Measurements from ENCODE around the gene RERE. TPM values are rescaled to one million over a fixed set of nuclear protein-coding genes. Genes with fewer than 3 reads are reported as not detected.

The RERE gene
- polyA plus RNA-seq, 1 experiment = 14.3 TPM

DNA sequence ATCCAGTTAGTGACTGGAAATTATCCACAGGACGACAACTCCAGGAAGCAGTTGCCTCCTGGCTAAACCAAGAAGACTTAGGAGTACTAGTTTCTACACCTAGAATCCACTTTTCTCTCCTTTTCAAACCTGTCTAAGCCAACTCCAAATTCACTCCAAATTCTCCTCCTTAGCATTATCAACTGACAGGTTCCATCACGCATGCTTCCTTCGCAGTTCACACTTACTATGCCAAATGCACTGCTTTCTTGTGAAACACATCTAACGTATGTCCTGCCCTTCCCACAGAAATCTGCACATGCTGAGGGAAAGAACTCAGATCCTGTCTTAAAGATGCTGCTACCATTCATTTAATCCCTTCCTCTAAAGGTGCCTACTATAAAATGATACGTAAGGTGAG is 225.9 kb downstream of the RERE start:
- H3K27me3 ChIP-seq (ENCODE audit: control insufficient read depth, insufficient read depth, low read length) = no peaks in the 10 kb centered on the region
- H3K4me3 ChIP-seq (ENCODE audit: low read depth, low read length) = no peak overlapping the region
- ChIA-PET CTCF (no interaction called here), POLR2A (no interaction called here)
- TF ChIP-seq, protein P1, sequence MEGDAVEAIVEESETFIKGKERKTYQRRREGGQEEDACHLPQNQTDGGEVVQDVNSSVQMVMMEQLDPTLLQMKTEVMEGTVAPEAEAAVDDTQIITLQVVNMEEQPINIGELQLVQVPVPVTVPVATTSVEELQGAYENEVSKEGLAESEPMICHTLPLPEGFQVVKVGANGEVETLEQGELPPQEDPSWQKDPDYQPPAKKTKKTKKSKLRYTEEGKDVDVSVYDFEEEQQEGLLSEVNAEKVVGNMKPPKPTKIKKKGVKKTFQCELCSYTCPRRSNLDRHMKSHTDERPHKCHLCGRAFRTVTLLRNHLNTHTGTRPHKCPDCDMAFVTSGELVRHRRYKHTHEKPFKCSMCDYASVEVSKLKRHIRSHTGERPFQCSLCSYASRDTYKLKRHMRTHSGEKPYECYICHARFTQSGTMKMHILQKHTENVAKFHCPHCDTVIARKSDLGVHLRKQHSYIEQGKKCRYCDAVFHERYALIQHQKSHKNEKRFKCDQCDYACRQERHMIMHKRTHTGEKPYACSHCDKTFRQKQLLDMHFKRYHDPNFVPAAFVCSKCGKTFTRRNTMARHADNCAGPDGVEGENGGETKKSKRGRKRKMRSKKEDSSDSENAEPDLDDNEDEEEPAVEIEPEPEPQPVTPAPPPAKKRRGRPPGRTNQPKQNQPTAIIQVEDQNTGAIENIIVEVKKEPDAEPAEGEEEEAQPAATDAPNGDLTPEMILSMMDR (IDR thresholded peaks at IDR 0.05; ENCODE audit: low read depth, low read length) = no peak
- no peaks in the 10 kb centered on the region for H3K9me3 ChIP-seq (ENCODE audit: control insufficient read depth, insufficient read depth, low read length)
- no peak overlapping the region for H3K27ac ChIP-seq (ENCODE audit: low read depth, low read length)
- DNase-seq (ENCODE audit: low read depth, low spot score) = no peak

GRCh38 chr1:8590721-8591351 is 226.6 kb downstream of the RERE start:
- Histone ChIP-seq H3K4me3 (ENCODE audit: low read depth, low read length) (no peak overlapping the region), H3K27ac (ENCODE audit: low read depth, low read length) (no peak overlapping the region), H3K27me3 (ENCODE audit: control insufficient read depth, insufficient read depth, low read length) (no peaks in the 10 kb centered on the region), H3K9me3 (ENCODE audit: control insufficient read depth, insufficient read depth, low read length) (no peaks in the 10 kb centered on the region)
- no peak for DNase-seq (ENCODE audit: low read depth, low spot score)
- ChIA-PET CTCF (no interaction called here), POLR2A (no interaction called here)
- TF ChIP-seq, protein P1 (IDR thresholded peaks at IDR 0.05; ENCODE audit: low read depth, low read length) = no peak

DNA sequence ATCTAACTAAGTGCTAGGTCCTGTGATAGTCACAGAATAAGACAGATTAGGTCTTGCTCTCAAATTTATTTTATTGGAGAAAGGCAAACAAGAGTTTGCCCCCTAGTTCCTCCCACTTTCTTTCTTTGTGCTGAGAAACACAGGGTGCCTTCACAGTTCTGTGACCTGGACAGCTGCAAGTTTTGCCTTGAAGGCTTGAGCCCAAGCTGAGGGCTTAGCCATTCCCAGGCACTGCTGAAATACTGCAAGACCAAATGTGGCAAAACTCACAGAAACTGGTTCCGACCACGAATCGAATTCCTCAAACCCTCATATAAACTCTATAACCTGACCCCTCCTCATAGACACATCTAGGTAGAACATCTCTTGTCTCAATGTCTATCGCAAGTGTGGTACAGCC is 227.9 kb downstream of the RERE start:
- H3K27me3 ChIP-seq (ENCODE audit: control insufficient read depth, insufficient read depth, low read length) = no peaks in the 10 kb centered on the region
- TF ChIP-seq, protein P1 (IDR thresholded peaks at IDR 0.05; ENCODE audit: low read depth, low read length) = no peak
- ChIA-PET CTCF (interaction anchor here (1.4 to 1.7 kb wide), 2 partner anchors 28 to 137 kb away, joined by 3 to 5 read pairs; no protein-coding TSS in a partner anchor), POLR2A (no interaction called here)
- DNase-seq (ENCODE audit: low read depth, low spot score) = no peak
- no peaks in the 10 kb centered on the region for H3K9me3 ChIP-seq (ENCODE audit: control insufficient read depth, insufficient read depth, low read length)
- H3K27ac ChIP-seq (ENCODE audit: low read depth, low read length) = no peak overlapping the region
- no peak overlapping the region for H3K4me3 ChIP-seq (ENCODE audit: low read depth, low read length)

- Histone ChIP-seq H3K9me3 (ENCODE audit: control insufficient read depth, insufficient read depth, low read length) (no peaks in the 10 kb centered on the region), H3K27me3 (ENCODE audit: control insufficient read depth, insufficient read depth, low read length) (no peaks in the 10 kb centered on the region), H3K4me3 (ENCODE audit: low read depth, low read length) (no peak overlapping the region), H3K27ac (ENCODE audit: low read depth, low read length) (no peak overlapping the region)
- ChIA-PET POLR2A (no interaction called here), CTCF (interaction anchor here (3.9 kb wide), 1 partner anchor 17 kb away, joined by 18 read pairs; no protein-coding TSS in a partner anchor)
- DNase-seq (ENCODE audit: low read depth, low spot score) = no peak
- TF ChIP-seq, protein P1 (IDR thresholded peaks at IDR 0.05; ENCODE audit: low read depth, low read length) = no peak
These were observed 229.7 kb downstream of the RERE start for GRCh38 chr1:8587784-8588183.

- Histone ChIP-seq H3K27ac (ENCODE audit: low read depth, low read length) (no peak overlapping the region), H3K27me3 (ENCODE audit: control insufficient read depth, insufficient read depth, low read length) (no peaks in the 10 kb centered on the region), H3K4me3 (ENCODE audit: low read depth, low read length) (no peak overlapping the region), H3K9me3 (ENCODE audit: control insufficient read depth, insufficient read depth, low read length) (no peaks in the 10 kb centered on the region)
- TF ChIP-seq, protein P1 (IDR thresholded peaks at IDR 0.05; ENCODE audit: low read depth, low read length) = no peak
- DNase-seq (ENCODE audit: low read depth, low spot score) = no peak
- ChIA-PET CTCF (interaction anchor here (3.9 kb wide), 1 partner anchor 15 kb away, joined by 18 read pairs; no protein-coding TSS in a partner anchor), POLR2A (no interaction called here)
These were observed 231.0 kb downstream of the RERE start for GRCh38 chr1:8586438-8586837.

All from AG04450 (cell line).